IMR-90 (cell line): ENCODE results near the gene PALM. TPM values are rescaled to one million over a fixed set of nuclear protein-coding genes. Genes with fewer than 3 reads are reported as not detected.

Experiments
- ATAC-seq: fragments of 200-7000 bp; cut with Tn5 transposase; 2 replicates; pipeline ENCODE4 v1.9.1; 2020; ENCODE audit warnings: low read depth, mild to moderate bottlenecking, moderate library complexity
- BruUV-seq: library from RNA; stranded (reverse); fragments of 400-500 nt; replicated peaks from 2 replicates; lab custom pipeline; 2021; lab: Mats Ljungman, UMichigan
- CTCF ChIA-PET: fragments of 300-600 bp; formaldehyde crosslinking; extraction: SDS; loops from one replicate; lab custom pipeline; 2021; ENCODE audit warnings: antibody characterized with exemption; lab: Yijun Ruan, JAX
- POLR2A ChIA-PET: fragments of 300-600 bp; sonication (Branson Sonifier 250); formaldehyde crosslinking; loops from one replicate; lab custom pipeline; 2022; ENCODE audit warnings: antibody characterized with exemption; ENCODE audit not compliant: unreplicated experiment; lab: Charles Lee
- DNase-seq: peaks from one replicate; pipeline ENCODE4 v3.0.0; 2013
- H2AFZ ChIP-seq: replicated peaks from 2 replicates; pipeline ENCODE3; 2013; ENCODE audit warnings: low read length, mild to moderate bottlenecking; ENCODE audit not compliant: poor library complexity
- H2AK5ac ChIP-seq: 2 replicates; pipeline ENCODE4 v1.6.1; 2013; ENCODE audit warnings: low read depth, low read length, inconsistent platforms
- H2AK9ac ChIP-seq: replicated peaks from 2 replicates; pipeline ENCODE3; 2013; ENCODE audit warnings: mild to moderate bottlenecking, low read depth, low read length, moderate library complexity; ENCODE audit not compliant: poor library complexity
- H2BK120ac ChIP-seq: 2 replicates; pipeline ENCODE4 v1.6.1; 2013; ENCODE audit warnings: low read depth, low read length, inconsistent platforms
- H2BK15ac ChIP-seq: 3 replicates; pipeline ENCODE4 v1.6.1; 2013; ENCODE audit warnings: low read depth, low read length, inconsistent platforms
- H2BK20ac ChIP-seq: 2 replicates; pipeline ENCODE4 v1.6.1; 2013; ENCODE audit warnings: low read depth, mild to moderate bottlenecking, inconsistent platforms, low read length, moderate library complexity
- H2BK5ac ChIP-seq: 2 replicates; pipeline ENCODE4 v1.6.1; 2013; ENCODE audit warnings: mild to moderate bottlenecking, low read depth, low read length, inconsistent platforms; ENCODE audit not compliant: poor library complexity, severe bottlenecking
- H3K14ac ChIP-seq: replicated peaks from 2 replicates; pipeline ENCODE4 v1.6.1; 2013; ENCODE audit warnings: low read depth, low read length, inconsistent platforms
- H3K18ac ChIP-seq: 2 replicates; pipeline ENCODE4 v1.6.1; 2013; ENCODE audit warnings: low read depth, low read length, control low read depth
- H3K23ac ChIP-seq: 2 replicates; pipeline ENCODE4 v1.6.1; 2013; ENCODE audit warnings: low read depth, low read length, inconsistent platforms
- H3K27ac ChIP-seq: 2 replicates; pipeline ENCODE4 v1.5.1; 2013; ENCODE audit warnings: mild to moderate bottlenecking, control low read depth, low read length; ENCODE audit not compliant: insufficient read depth
- H3K27me3 ChIP-seq: 2 replicates; pipeline ENCODE4 v1.6.1; 2013; ENCODE audit warnings: low read length; ENCODE audit not compliant: control insufficient read depth, insufficient read depth
- H3K36me3 ChIP-seq: 2 replicates; pipeline ENCODE4 v1.6.1; 2013; ENCODE audit warnings: low read length, mixed read lengths; ENCODE audit not compliant: control insufficient read depth, insufficient read depth
- H3K4ac ChIP-seq: 2 replicates; pipeline ENCODE4 v1.6.1; 2013; ENCODE audit warnings: low read depth, low read length, inconsistent platforms
- H3K4me1 ChIP-seq: 2 replicates; pipeline ENCODE4 v1.6.1; 2013; ENCODE audit warnings: low read length, mixed read lengths; ENCODE audit not compliant: control insufficient read depth, insufficient read depth
- H3K4me2 ChIP-seq: 2 replicates; pipeline ENCODE4 v1.6.1; 2013; ENCODE audit warnings: low read depth, mild to moderate bottlenecking, control low read depth, low read length, moderate library complexity
- H3K4me3 ChIP-seq: 2 replicates; pipeline ENCODE4 v1.5.1; 2013; ENCODE audit warnings: low read depth, mild to moderate bottlenecking, control low read depth, low read length, moderate library complexity; ENCODE audit not compliant: insufficient read depth
- H3K56ac ChIP-seq: 2 replicates; pipeline ENCODE4 v1.6.1; 2013; ENCODE audit warnings: low read length, inconsistent platforms; ENCODE audit not compliant: insufficient read depth; ENCODE audit errors: extremely low read depth
- H3K79me1 ChIP-seq, 2 experiments: 2 replicates each; pipeline ENCODE4 v1.6.1; 2013; ENCODE audit warnings: low read length in 2 of 2, inconsistent platforms in 1 of 2, low read depth in 1 of 2
- H3K9ac ChIP-seq: 2 replicates; pipeline ENCODE4 v1.6.1; 2013; ENCODE audit warnings: low read depth, low read length, control low read depth
- H3K9me1 ChIP-seq: 2 replicates; pipeline ENCODE4 v1.6.1; 2013; ENCODE audit warnings: low read length, inconsistent platforms; ENCODE audit not compliant: insufficient read depth
- H3K9me3 ChIP-seq: 2 replicates; pipeline ENCODE4 v1.6.1; 2013; ENCODE audit warnings: low read length; ENCODE audit not compliant: control insufficient read depth, insufficient read depth
- H4K20me1 ChIP-seq: 2 replicates; pipeline ENCODE4 v1.6.1; 2013; ENCODE audit warnings: low read length, inconsistent platforms; ENCODE audit not compliant: insufficient read depth
- H4K5ac ChIP-seq: 2 replicates; pipeline ENCODE4 v1.6.1; 2013; ENCODE audit warnings: mild to moderate bottlenecking, low read depth, low read length, control low read depth
- H4K8ac ChIP-seq, 2 experiments: 2 replicates each; pipeline ENCODE4 v1.6.1; 2013; ENCODE audit warnings: low read depth in 2 of 2, low read length in 2 of 2, control low read depth in 1 of 2, inconsistent platforms in 1 of 2
- H4K91ac ChIP-seq: 2 replicates; pipeline ENCODE4 v1.6.1; 2013; ENCODE audit warnings: low read depth, low read length, inconsistent platforms; ENCODE audit not compliant: insufficient read depth
- CEBPB ChIP-seq: IDR thresholded peaks from 2 replicates; pipeline ENCODE4 v1.6.1; 2012; ENCODE audit warnings: low read depth, low read length, improper control_type of control experiment
- CHD1 ChIP-seq: IDR thresholded peaks from 2 replicates; pipeline ENCODE4 v1.6.1; 2012; ENCODE audit warnings: low read depth, low read length, improper control_type of control experiment
- ELK1 ChIP-seq: fragments of 150-350 bp; IDR thresholded peaks from 2 replicates; pipeline ENCODE4 v1.6.1; 2016; ENCODE audit warnings: low read depth, mild to moderate bottlenecking, low read length, moderate library complexity, borderline replicate concordance
- FOS ChIP-seq: fragments of 150-350 bp; IDR thresholded peaks from 2 replicates; pipeline ENCODE4 v1.6.1; 2016; ENCODE audit warnings: low read depth, low read length
- MAZ ChIP-seq: IDR thresholded peaks from 2 replicates; pipeline ENCODE4 v1.6.1; 2012; ENCODE audit warnings: low read depth, mild to moderate bottlenecking, low read length, improper control_type of control experiment, moderate library complexity, borderline replicate concordance
- RAD21 ChIP-seq: IDR thresholded peaks from 2 replicates; pipeline ENCODE4 v1.6.1; 2012; ENCODE audit warnings: low read length, improper control_type of control experiment
- RCOR1 ChIP-seq: IDR thresholded peaks from 2 replicates; pipeline ENCODE4 v1.6.1; 2012; ENCODE audit warnings: mild to moderate bottlenecking, low read length, improper control_type of control experiment; ENCODE audit not compliant: insufficient replicate concordance
- RFX5 ChIP-seq: IDR thresholded peaks from 2 replicates; pipeline ENCODE4 v1.8.0; 2012; ENCODE audit warnings: low read depth, mild to moderate bottlenecking, low read length, moderate library complexity
- WGBS, 2 experiments: methylation state at CpG; one replicate each; pipeline versions ENCODE4 v1.1.5 to v1.1.7; 2013; ENCODE audit warnings: missing lambda C conversion rate in 2 of 2; ENCODE audit not compliant: insufficient read length in 1 of 2; ENCODE audit errors: extremely low coverage in 2 of 2; 5-methylcytosine and 5-hydroxymethylcytosine counted together
- dilution Hi-C: fragments of 300-500 bp; cut with HindIII; formaldehyde crosslinking; loops from one replicate; pipeline ENCODE4 v1.14.3; 2018; ENCODE audit warnings: low sequenced_read_pairs; ENCODE audit not compliant: unreplicated experiment
- in situ Hi-C: fragments of 300-500 bp; cut with MboI; formaldehyde crosslinking; loops from 3 replicates; pipeline ENCODE4 v1.14.3; 2019; ENCODE audit warnings: low sequenced_read_pairs, inconsistent platforms, mixed read lengths
- intact Hi-C: fragments of 100-400 bp; cut with micrococcal nuclease; formaldehyde crosslinking; loops from 2 replicates; pipeline ENCODE4 v1.10.0; 2022
- polyA plus RNA-seq, 3 experiments: library from polyadenylated mRNA; depleted of rRNA; stranded (reverse); fragments of >200 nt; gene quantifications; 2 replicates each; pipeline ENCODE4 v1.2.3, GENCODE V29; 2012; ENCODE audit warnings: low replicate concordance in 1 of 3
- total RNA-seq: library from RNA; depleted of rRNA; stranded (reverse); fragments of >200 nt; gene quantifications from 2 replicates; pipeline ENCODE4 v1.2.3, GENCODE V29; 2012
- TF ChIP-seq, protein P1 (sequence below): fragments of 150-350 bp; IDR thresholded peaks from 2 replicates; pipeline ENCODE4 v1.6.1; 2017; ENCODE audit warnings: mild to moderate bottlenecking, antibody characterized with exemption, low read length, low read depth
- TF ChIP-seq, protein P2 (sequence below): conservative IDR thresholded peaks from 2 replicates; pipeline ENCODE4 v1.5.1; 2012; ENCODE audit warnings: mild to moderate bottlenecking, low read depth, low read length, improper control_type of control experiment

PALM gene
- total and polyA plus RNA-seq, 2 of the 4 experiments (the other 2 are of a cell fraction): 2.2 to 7.4 TPM

- Histone ChIP-seq H3K9ac (no peak overlapping the region), H2BK5ac (no peak overlapping the region), H3K23ac (no peak overlapping the region), H3K56ac (no peak overlapping the region), H2AFZ (peak overlapping the region; percentile 35), H2BK20ac (no peak overlapping the region), H2AK5ac (no peak overlapping the region), H3K27me3 (peaks cover 6% of the 10 kb centered on the region; the same call in 1 of the 2 replicates), H3K36me3 (no peaks in the 10 kb centered on the region), H4K8ac (no peak overlapping the region), H4K20me1 (no peaks in the 10 kb centered on the region; the same call in 1 of the 2 replicates), H3K4ac (no peak overlapping the region), H3K4me1 (peaks cover 3% of the 10 kb centered on the region; the same call in 1 of the 2 replicates), H3K9me1 (no peaks in the 10 kb centered on the region), H3K14ac (no peak overlapping the region), H3K18ac (no peak overlapping the region), H3K27ac (no peak overlapping the region), H4K91ac (no peak overlapping the region), H2BK15ac (no peak overlapping the region), H3K4me2 (no peak overlapping the region), H3K9me3 (no peaks in the 10 kb centered on the region), H3K79me1 (no peaks in the 10 kb centered on the region), H3K4me3 (no peak overlapping the region), H4K5ac (no peak overlapping the region; the same call in 1 of the 2 replicates), H2BK120ac (no peak overlapping the region), H2AK9ac (no peak overlapping the region)
- intact Hi-C loops (no loop called here), dilution Hi-C loops (no loop called here), in situ Hi-C loops (no loop called here)
- TF ChIP-seq, protein P1, sequence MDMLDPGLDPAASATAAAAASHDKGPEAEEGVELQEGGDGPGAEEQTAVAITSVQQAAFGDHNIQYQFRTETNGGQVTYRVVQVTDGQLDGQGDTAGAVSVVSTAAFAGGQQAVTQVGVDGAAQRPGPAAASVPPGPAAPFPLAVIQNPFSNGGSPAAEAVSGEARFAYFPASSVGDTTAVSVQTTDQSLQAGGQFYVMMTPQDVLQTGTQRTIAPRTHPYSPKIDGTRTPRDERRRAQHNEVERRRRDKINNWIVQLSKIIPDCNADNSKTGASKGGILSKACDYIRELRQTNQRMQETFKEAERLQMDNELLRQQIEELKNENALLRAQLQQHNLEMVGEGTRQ: no peak
- TF ChIP-seq RAD21 (no peak), RFX5 (no peak), CHD1 (no peak), RCOR1 (no peak), MAZ (no peak), FOS (no peak), CEBPB (no peak), ELK1 (no peak)
- TF ChIP-seq, protein P2, sequence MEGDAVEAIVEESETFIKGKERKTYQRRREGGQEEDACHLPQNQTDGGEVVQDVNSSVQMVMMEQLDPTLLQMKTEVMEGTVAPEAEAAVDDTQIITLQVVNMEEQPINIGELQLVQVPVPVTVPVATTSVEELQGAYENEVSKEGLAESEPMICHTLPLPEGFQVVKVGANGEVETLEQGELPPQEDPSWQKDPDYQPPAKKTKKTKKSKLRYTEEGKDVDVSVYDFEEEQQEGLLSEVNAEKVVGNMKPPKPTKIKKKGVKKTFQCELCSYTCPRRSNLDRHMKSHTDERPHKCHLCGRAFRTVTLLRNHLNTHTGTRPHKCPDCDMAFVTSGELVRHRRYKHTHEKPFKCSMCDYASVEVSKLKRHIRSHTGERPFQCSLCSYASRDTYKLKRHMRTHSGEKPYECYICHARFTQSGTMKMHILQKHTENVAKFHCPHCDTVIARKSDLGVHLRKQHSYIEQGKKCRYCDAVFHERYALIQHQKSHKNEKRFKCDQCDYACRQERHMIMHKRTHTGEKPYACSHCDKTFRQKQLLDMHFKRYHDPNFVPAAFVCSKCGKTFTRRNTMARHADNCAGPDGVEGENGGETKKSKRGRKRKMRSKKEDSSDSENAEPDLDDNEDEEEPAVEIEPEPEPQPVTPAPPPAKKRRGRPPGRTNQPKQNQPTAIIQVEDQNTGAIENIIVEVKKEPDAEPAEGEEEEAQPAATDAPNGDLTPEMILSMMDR: no peak
- BruUV-seq: no TSS peak
- ChIA-PET CTCF (no interaction called here), POLR2A (interaction anchor here (0.6 kb wide), 1 partner anchor 67 kb away, joined by 4 read pairs; no protein-coding TSS in a partner anchor)
- WGBS, 2 experiments: 46% methylated on average over 2 of the region's 4 CpGs; no CpG with 5 or more reads in 1 of the 2 experiments
- DNase-seq: no peak
- no peak for ATAC-seq
Observed at GRCh38 chr19:703329-703650, 5.4 kb upstream of the PALM start.
